ENCODE measurements around the gene C1orf35.

- TF ChIP-seq POLR2A (IDR thresholded peaks at IDR 0.05; ENCODE audit: low read length) (no peak), GATA1 (IDR thresholded peaks at IDR 0.05; ENCODE audit: low read depth, low read length) (no peak)
Observed at GRCh38 chr1:228117335-228117734, 14.2 kb upstream of the C1orf35 start.

Measured in erythroblast (primary cell).